ENCODE results near the gene PTTG1.
A peak's percentile ranks its signal among the peaks of the same experiment; 100 is the strongest.

The PTTG1 gene

GRCh38 chr5:160456480-160457177 lies 35.0 kb downstream of the PTTG1 start:
- no peak for DNase-seq

DNA sequence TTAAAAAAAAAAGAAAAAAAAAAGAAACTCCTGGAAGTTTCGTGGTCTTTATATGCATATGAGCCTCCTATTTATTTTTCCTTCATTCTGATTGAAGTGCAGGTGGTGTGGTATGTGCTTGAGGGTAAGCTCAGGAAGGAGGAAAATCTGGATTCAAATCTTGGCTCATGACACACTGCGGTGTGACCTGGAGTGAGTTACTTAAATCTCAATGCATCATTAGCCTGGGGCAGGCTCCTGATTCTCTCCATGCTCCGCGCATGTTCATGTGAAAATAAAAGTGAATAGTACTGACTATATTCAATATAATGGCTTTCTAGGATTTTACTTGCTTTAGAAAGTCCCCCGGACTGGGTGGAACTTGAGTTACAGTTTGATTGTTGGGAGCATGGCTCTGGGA lies 35.6 kb downstream of the PTTG1 start:
- DNase-seq: no peak

- DNase-seq: no peak
These were observed 37.4 kb downstream of the PTTG1 start for GRCh38 chr5:160458806-160459800.

GRCh38 chr5:160460377-160461049 lies 38.9 kb downstream of the PTTG1 start:
- no peak for DNase-seq

- no peak for DNase-seq
These were observed 39.7 kb downstream of the PTTG1 start for GRCh38 chr5:160461378-160461777.

DNA sequence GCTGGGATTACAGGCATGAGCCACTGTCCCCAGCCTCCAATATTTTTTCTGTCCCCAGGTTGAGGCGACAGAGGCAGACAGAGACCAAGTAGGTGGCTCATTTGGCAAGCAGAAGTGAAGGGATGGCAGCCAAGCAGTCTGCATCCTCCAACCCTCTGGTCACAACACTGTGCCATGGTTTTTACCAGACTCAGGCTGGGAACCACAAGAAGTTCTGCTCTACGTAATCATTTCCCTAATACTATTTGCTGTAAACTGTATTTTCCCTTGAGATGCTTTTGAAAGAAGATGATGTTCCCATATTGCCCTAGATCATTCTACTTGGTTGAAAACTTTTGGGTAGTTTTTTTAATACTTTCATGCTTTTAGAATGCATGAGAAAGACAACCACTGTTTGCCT lies 40.5 kb downstream of the PTTG1 start:
- no peak for DNase-seq

DNA sequence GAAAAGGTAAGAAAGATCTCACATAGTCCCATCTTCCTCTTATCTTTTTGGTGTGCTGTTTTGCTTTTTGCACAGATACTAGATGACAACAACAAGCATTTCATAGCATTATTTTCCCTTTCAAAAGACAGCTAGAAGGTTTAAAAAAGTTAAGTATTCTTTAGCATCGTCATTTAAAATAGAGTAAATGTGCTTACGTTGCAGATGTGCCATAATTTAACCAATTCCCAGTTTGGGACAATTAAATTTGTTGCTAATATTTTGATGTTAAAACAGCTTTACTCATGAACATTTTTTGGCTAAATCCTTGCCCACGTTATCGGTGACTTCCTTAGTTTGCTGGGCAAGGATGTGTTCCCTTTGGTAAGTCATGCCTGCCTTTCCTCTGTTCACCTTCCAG lies 41.6 kb downstream of the PTTG1 start:
- DNase-seq: no peak

- no peak for DNase-seq
These were observed 42.2 kb downstream of the PTTG1 start for GRCh38 chr5:160463740-160464465.

DNA sequence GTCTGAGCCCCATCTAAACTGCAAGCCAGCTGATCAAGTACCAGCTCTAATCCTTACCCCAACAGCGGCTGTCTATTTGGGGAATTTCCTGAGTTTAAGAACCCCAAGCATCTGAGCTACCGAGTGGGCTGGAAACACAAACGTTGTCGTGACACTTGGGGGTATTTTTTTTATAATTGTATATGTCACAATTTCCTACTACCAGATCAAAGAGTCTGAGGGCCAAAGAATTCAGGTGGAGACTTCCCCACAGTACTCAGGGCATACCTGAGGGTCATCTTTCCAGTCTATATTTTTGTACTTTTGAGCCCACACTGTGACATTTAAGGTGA lies 42.8 kb downstream of the PTTG1 start:
- DNase-seq: no peak

DNA sequence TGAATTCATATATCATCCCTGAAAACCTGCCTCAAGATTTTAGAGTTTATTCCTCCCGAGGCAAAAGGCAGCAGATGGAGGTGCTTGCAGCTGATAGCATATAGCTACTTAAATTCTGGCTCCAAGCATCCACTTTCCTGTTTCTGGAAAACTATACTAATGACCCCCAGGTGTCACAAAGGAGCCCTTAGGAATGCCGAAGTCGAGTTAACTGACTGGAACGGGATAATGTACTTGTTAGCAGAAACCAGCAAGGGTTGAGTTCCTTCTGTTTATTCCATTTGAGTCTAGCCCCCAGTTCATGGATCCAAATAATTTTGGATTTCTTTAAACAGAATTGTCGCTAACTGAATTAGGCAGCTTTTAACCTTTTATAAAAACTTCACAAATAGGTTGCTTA lies 44.5 kb downstream of the PTTG1 start:
- DNase-seq: no peak

DNA sequence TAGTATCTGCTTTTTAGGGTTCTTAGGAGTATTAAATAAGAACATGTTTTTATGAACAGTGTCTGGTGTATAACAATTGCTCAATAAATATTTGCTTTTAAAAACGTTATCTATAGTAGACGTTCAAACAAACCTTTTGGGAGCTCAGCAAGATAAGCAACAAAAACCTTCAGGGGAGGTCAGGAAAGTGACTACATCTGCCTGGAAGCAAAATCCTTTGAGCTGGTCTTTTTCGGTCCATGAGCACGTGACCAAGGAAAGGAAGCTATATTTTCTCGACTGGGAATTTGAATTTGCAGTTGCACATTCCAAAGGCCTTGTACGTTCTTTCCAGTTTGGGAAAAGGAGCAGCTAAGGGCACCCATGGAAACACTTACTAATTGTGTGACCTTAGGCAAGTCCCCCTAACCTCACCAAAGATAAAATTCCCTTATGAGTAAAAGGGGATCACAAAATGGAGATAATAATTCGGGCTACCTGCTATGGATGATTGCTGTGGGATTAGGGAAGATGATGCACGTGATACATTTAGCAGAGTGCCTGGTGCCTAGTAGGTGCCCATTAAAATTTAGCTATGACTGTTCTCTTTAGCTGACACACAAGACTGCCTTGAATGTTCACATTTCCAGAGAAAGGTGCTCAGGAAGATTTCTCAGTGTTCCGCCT lies 45.4 kb downstream of the PTTG1 start:
- no peak for DNase-seq

DNA sequence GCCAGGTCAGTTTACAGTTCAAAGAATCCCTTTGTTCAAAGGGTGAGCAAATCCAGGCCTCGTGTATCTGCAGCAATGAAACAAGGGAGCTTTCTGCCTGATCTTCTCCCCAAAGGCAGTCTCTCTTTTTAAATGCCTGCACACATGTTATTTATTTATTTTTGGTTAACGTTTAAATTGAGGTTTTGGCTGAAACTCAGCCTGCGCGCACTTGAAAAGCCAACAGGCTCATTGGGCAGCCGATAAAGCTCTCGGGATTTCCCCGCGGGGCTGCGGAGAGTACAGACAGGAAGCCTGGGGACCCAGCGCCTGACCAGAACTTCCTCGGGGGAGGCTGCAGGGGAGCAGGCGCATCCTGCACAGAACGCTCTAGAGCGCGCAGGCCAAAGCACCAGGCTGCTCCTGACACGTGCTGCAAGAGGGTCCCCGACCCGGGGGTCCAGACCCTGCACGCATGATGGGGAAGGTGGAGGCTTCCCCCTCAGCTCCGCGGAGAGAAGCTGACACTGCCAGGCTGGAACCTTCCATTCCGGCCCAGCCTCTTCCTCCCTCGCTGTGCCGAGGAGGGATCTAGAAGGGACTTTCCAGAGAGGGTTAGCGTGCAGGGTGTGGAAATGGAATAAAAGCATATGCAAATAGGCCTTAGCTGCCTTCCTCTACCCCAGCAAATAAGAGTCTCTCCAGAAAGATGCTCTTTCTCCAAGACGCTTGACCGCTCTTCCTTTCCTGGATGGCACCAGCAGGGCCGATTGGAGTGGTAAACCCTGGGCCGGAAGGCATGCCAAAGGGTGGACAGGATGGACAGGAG lies 46.1 kb downstream of the PTTG1 start:
- DNase-seq: peak; percentile 59

GRCh38 chr5:160468363-160468975 lies 46.8 kb downstream of the PTTG1 start:
- no peak for DNase-seq

GRCh38 chr5:160469156-160470144 lies 47.8 kb downstream of the PTTG1 start:
- DNase-seq: no peak

- no peak for DNase-seq
These were observed 49.0 kb downstream of the PTTG1 start for GRCh38 chr5:160470437-160471361.

DNA sequence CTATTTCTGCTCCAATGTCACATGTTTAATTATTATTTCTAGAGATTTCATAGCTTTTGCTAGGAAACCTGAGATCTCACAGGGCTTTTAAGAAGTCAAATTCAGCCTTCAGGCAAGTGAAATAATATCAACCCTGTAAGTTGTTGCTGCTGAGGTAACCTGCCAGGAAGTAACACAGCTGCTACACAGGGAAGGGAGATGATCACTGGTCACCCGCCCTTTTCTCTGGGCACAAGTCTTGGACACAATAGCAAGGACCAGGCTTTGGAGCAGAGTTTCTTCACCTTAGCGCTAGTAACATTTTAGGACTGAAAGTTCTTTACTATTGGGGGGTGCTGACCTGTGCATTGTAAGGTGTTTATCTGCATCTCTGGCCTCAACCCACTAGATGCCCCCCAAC lies 50.1 kb downstream of the PTTG1 start:
- DNase-seq: no peak

GRCh38 chr5:160472482-160472881 lies 50.8 kb downstream of the PTTG1 start:
- DNase-seq: no peak

GRCh38 chr5:160473681-160474080 lies 52.0 kb downstream of the PTTG1 start:
- DNase-seq: no peak

DNA sequence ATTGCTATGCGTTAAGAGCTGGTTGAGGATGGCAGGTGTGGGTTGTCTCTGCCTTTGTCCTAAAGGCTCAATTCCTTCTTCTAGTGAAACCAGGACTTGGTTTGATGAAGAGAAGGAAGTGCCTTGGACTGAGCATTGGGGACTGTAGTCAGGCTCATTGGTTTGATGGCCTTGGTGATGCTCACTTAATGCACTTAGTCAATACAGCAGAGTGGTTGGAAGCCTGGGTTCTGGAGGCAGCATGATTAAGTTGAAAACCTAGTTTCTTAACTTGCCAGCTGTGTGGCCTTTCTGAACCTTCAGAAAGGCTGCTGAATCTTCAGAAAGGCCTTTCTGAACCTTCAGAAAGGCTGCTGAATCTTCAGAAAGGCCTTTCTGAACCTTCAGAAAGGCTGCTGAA lies 52.4 kb downstream of the PTTG1 start:
- DNase-seq: no peak

Data from activated T-cell treated with anti-CD3 and anti-CD28 coated beads for 4 hours (primary cell).